T1000 (cell line): ENCODE measurements around the gene TIAM2.

Source experiments
- DNase-seq: peaks from one replicate; lab custom pipeline; 2025; ENCODE audit warnings: mixed read lengths; lab: John Stamatoyannopoulos, UW

TIAM2 gene

GRCh38 chr6:155026022-155026705 lies 31.0 kb downstream of the TIAM2 start:
- DNase-seq, result peak; percentile 87

DNA sequence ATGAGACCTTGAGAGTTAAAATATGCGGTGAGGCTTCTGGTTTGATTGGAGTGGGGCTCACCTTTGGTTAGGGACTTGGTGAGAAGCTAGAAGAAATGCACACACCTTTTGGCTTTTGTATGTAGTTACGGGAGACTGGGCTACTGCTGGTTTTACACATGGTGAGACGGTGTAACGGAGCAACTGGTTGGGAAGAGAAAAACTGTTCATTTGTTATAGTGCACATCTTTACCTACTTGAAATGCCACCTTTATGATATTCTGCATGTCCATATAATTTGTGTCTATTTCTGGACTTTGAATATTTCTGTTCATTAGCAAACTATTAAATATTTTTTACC lies 31.6 kb downstream of the TIAM2 start:
- no peak for DNase-seq

DNA sequence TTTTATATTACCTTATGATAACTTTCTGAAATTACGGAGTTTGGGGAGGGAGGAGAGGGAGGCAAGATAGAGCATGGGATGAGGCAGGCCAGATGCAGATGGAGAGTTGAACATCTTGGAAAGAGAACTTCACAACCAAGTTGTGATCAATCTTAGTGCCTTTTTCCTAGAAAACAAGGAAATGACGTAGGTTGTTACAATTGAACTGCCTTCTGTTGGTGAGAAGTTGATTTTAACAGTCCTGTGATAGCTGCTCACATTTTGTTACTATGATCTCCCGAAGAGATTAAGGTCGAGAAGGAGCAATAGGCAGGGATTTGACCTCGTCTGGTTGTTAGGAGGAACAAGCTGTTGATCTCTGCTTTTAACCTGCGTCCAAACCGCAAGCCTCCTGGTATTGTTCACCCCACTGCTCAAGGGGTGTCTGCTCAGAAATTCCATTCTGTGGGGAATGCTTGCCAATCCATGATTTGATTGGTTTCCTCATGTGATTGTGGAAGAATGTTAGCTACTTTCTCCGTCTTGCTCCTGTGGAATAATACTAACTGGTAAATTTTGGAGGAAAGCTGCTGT lies 35.1 kb downstream of the TIAM2 start:
- DNase-seq, result no peak

DNA sequence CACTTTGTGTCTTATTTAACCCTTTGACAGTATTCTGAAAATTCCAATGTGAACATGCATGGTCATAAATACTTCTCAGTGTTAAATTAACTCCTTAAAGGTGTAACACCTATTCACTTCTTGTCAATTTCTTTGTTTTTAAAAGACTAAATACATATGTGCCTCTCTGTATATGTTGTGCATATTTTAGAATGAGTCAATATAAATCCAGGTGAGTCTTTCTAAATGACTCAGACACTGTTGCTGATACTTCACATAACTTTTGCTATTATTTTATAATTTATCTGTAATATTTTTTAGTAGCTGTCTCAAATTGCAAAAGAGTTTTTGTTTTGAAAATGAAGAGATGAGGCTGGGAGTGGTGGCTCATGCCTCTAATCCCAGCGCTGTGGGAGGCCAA lies 36.0 kb downstream of the TIAM2 start:
- no peak for DNase-seq

DNA sequence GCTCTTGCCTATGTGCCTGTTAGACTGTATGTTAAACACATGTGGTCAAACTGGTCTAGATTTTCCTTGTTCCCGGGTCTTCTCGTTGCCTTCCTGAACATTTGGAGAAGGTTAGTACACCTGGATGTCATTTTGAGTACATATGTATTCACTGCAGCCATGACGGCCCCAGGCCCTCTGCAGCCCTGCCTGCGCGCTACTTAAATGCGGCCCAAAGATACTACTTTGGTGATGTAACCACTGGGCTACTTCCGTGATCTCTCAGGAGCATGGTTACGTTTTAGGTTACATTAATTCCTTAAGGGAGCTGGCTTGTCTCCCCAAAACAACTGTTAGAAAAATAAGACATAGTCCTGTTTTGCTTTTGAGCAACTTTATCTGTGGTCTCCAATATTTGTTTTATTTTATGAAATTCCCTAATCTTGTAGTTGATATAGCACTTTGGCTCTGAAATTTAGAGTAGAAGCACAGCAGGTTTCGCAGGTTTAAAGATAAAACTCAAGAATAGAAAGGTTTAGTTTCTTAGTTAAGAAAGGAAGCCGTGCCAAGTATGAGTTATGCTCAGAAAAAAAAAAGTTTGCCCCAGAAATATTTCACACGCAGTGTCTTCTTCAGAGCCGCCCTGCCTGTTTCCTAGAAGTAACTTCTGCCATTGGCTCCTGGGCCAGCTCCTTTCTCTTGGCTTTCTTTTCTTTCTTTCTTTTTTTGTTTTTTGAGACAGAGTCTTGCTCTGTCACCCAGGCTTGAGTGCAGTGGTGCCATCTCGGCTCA lies 38.1 kb downstream of the TIAM2 start:
- no peak for DNase-seq

- DNase-seq, result no peak
Measured at GRCh38 chr6:155036907-155037306, 41.8 kb downstream of the TIAM2 start.

DNA sequence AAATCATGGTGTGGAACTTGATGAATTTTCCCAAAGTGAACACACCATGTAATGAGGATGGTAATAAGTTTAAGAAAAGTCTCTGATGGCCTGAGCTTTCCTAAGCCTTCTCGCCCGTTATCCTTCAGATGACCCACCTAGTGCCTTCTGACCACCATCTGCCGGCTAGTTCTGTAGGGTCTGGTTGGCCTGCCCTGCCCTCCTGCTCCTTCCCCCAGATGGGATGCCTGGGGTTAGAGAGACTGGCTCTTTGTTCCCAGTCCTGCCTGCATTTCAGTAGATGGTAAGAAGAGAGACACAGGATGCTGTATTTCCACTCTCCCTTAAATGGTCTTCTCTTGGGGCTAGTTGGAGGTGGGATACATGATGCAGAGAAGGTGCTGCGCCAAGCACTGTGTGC lies 43.0 kb downstream of the TIAM2 start:
- DNase-seq, result no peak

GRCh38 chr6:155038527-155038926 lies 43.4 kb downstream of the TIAM2 start:
- no peak for DNase-seq

- DNase-seq, result no peak
Measured at GRCh38 chr6:155039618-155040017, 44.5 kb downstream of the TIAM2 start.

- DNase-seq, result no peak
Measured at GRCh38 chr6:155040154-155040553, 45.0 kb downstream of the TIAM2 start.

- DNase-seq, result no peak
Measured at GRCh38 chr6:155040901-155041650, 46.0 kb downstream of the TIAM2 start.

DNA sequence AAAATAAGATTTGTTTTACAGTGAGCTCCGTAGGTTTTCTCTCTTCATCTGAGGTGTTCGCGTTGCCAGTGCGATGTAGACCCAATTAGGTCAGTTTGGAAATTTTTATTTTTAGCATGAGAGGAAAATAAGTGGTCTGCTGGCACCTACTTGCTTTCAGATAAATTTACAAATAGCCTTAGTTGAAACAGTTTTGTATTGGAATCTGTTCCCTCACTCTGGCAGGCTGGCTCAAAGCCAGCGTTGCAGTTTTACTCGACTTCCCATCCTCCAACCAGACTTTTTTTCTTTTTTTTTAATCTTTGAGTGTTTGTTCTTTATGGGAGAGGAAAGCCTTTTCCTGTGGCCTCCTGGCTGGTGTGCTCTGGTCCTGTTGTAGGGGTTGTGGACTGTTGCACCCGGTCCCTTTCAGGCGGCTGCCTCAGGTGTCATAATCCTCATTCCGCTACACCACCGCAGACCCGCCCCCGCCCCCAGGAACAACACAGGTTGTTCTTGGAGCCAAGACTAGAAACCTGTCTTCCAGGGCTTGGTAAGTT lies 46.7 kb downstream of the TIAM2 start:
- DNase-seq, result no peak

DNA sequence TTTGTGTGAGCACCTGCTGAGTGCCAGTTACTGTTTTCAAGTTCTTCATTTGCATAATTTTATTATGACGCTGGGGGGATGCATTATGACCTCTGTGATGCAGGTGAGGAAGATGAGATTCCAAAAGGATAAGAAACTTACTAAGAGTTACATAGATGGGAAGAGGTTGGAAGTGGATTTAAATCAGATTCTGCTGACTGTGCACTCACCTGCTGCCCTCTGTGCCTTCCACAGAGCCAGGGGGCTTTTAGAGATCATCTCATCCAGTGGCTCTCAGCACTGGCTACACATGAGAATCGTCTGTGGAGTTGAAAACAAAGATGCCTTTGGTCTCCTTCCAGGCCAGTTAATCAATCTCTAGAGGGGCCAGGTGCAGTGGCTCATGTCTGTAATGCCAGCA lies 47.9 kb downstream of the TIAM2 start:
- DNase-seq, result no peak

- no peak for DNase-seq
Measured at GRCh38 chr6:155045561-155046404, 50.7 kb downstream of the TIAM2 start.

DNA sequence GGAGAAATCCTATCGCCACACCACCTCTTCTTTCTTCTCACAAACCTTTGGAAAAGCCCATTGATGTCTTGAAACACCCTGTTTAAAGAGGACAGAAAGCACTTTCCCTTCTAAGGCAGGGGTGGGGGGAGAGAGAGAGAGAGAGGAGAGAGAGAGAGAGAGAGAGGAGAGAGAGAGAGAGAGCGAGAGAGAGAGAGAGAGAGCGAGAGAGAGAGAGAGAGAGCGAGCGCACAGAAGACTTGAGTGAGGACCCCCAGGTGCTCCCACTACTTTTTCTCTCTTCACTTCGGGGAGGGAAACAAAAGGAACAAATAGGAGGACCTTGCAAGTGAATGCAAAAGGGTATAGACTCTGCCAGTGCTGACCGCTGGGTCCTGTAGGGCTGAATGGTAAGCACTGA lies 52.4 kb downstream of the TIAM2 start:
- DNase-seq, result no peak

DNA sequence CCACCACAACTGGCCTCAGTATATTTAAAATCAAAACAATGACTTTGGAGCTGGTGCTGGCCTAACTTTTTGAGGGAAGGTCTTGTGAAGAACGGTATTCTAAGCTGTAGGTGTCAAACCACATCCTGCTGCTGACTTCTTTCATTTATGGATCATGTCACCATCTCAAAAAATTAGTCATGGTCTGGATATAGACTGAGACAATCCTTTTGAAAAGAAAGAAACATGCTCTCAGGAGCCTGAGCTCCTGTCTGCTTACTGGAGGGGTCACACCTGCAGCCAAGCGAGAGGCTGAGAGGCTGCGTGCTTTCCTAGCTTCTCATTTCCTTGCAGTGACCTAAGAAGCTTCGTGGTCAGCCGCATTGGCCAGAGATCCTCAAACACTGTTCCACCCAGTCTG lies 55.2 kb downstream of the TIAM2 start:
- DNase-seq, result no peak

DNA sequence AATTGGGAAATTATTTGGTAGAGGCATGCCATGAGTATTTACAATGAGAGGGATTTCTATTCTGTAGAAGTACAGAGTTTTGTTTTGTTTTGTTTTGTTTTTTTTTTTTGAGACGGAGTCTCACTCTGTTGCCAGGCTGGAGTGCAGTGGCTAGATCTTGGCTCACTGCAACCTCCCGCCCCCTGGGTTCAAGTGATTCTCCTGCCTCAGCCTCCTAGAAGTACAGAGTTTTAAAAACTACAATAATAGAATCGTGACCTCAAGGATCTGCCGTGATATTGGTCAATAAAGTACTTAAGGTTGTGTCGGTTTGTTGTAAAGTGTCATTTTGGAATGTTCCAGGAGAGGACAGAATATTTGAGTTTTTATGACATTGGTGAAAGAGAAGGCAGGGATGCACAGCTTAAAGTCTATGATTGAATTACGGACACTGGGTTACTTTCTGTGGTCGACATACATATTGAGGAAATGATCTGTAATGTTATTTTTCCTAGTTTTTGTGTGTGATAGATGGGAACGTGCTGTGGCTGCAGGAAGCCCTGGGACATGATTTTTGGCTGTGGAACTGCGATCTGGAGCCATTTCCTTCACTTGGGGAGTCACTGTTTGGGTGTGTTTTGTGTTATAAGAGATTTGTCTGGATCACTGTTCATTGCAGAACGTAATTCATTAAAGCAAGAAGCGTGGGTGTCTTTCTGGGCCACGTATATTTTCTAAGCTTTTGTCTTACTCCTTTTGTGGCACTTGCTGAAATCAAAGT lies 59.6 kb downstream of the TIAM2 start:
- DNase-seq, result no peak

GRCh38 chr6:155055729-155056128 lies 60.6 kb downstream of the TIAM2 start:
- no peak for DNase-seq

DNA sequence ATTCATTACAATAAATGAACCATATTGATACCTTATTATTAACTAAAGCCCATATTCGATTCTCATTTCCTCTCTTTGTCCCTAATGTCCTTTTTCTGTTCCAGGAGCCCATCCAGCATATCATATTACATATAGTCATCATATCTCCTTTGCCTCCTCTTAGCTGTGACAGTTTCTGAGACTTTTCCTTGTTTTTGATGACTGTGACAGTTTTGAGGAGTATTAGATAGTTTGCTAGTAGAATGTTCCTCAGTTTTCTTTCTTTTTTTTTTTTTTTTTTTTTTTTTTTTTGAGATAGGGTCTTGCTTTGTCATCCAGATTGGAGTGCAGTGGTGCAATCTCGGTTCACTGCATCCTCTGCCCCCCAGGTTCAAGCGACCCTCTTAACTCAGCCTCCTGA lies 61.6 kb downstream of the TIAM2 start:
- DNase-seq, result no peak

- DNase-seq, result no peak
Measured at GRCh38 chr6:155061381-155061780, 66.3 kb downstream of the TIAM2 start.

- DNase-seq, result no peak
Measured at GRCh38 chr6:155062866-155063341, 67.8 kb downstream of the TIAM2 start.
